ENCODE results near the gene DHRSX.
"Not testable (repeated sequence)": the region's sequence is repeated elsewhere in the genome, so short reads cannot be mapped to it uniquely, and the experiment has no call there.

Gene DHRSX

DNA sequence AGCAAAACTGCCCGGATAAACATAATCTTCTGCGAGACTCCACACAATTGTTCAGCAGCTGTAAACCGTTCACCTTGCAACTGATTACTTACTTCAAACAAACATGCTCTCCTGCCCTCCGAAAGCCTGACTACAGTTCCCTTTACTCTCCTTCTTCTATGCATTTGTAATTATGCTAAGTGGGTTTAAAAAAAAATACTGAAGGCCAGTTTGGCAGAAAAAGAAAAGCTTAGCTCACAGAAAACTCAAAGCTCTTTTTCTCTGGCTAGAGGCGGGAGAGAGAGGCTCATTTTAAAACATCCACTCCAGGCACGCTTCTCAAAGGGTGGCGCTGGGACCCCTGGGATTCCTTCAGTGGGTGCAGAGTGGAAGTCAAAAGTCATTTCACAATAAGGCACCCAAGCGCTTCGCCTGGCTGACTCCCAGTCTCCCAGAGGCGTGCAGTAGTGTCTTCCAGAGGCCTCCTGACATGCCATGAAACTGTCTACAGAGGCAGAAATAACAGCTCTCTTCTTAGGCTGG, 1.9 kb downstream of the DHRSX start:
- DNase-seq, result no peak

DNA sequence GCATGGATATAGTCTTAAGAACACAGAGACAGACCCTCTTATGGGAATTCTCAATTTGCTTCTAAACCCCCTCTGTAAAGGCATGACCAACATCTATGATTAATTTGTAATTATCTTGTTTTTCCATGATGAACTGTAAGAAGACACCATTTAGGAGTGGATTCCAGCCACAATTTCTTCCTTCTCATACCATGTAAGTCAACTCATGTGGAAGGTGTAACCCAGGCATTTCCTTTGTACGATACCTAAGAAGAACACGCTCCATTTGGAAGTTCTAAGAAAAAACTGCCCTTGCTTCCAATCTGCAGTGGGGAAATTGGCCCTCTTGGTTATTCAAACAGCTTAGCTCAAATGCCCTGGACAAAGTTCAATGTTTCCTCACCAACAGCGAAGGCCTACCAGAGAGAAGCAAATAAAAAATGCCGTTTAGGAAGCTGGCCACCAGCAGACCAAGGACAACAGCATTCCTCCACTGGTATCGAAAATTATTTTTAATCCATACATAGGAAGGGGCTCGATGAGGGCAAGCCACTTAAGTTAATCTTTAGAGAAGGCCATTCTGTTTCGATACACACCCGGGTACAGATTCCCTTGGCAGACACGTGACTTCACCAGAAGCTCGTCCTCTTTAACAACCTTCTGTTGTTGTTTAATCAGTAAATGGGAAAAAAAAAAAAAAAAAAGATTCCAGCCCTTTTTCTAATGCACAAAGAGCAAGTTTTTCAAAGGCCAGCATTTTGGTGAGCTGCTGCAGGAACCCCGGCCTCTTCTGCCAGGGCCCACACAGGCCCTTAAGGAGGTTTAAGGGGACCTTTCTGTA, 2.6 kb downstream of the DHRSX start:
- DNase-seq, result no peak

DNA sequence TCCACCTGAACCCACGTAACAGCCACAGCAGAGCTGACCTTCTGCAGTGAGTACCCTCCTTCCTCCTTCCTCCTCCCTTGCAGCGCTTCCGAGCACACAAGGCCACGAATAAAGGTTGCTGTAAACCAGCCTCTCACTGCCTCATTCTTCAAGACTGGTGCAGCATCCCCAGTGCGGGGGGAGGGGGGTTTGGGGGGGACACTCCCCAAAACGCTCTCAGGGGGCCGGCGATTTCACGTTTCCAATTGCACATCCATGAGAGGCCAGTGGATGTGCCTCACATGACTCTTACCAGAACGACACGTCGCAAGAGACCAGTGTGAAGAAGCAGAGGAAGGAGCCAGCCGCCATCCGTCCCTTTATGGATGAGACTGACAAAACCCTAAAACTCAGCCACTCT, 5.2 kb downstream of the DHRSX start:
- DNase-seq, result no peak

DNA sequence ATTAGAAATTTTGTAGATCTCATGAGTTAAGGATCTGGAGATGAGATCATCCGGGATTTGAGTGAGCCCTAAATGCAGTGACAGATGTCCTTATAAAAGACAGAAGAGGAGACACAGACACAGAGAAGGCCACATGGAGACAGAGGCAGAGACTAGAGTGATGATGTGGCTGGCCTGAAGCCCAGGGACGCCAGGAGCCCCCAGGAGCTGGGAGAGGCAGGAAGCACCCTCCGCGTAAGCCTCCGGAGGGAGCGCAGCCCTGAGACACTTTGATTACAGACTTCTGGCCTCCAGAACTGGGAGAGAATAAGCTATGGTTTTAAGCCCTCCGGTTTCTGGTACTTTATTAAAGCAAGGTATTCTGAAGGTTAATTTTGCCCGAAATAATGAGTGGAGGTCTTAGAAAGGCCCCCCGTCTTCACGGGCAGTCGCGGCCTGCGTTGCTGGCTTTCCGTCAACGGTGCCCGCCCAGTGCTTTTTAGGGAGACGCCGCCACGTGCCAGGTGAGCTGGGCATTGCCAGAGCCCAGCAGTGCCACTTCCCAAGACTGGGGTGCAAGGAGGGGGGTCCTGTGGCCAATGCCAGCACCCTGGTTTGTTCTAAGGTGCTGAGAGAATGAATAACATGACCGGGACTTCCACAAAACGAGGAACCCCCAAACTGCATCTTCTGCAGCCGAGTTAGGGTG, 8.1 kb downstream of the DHRSX start:
- no peak for DNase-seq

DNA sequence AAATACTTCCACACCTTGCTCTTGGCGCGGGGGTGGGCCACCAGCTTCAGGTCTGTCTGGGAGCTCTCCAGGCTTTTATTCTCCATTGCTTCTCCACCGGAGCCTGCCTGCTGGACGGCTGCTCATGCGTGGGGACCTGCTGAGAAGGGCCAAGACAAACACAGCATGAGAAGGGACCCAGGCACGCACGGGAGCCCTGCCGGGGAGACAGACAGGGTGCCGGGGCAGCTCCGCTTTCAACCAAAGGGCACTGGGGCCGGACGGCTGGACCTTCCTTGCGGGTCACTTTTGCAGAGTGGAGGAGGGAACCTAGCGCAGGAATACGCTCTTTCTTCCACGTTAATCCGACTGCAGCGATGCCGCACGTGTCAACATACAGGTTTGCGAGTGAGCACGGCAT, 10.1 kb downstream of the DHRSX start:
- no peak for DNase-seq

DNA sequence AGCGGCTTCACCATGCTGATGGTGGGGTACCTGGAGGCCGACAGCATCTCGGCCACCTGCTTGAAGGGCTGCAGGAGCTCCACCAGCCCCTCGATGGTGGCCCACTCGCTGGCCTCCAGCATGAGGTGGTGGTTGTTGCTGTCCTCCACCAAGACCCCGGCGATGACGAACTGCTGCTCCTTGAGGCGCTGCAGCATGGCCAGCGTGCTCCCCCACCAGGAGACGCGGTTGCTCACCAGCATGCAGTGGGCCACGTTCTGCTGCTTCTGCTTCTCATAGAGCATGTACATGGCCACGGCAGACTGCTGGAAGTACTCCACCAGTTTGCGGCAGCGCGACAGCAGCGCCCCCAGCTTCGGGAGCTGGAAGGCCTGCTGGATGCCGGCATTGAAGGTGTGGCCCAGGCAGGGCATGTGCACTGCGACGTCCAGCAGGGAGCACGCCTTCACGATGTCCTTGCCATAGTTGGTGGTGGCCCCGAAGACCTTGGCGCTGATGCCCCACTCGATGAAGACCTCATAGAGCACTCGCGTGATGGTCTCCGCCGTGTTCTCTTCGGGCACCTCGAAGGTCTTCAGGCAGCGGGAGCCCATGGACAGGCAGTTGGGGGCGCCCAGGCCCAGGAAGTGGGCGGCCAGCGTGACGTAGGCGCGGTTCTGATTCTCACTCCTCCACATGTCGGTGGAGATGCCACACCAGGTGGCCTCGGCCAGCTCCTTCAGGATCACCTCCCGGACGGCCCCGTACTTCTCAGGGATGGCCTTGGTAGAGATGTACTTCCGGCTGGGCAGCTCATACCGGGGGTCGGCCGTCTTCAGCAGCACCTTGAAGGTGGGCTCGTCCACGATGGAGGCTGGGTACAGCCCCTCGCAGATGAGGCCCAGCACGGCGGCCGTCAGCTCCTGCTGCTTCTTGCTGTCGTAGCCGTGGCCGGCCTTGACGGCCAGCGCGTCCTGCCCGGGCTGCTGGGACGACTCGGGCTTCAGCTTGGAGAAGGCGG, 11.0 kb downstream of the DHRSX start:
- DNase-seq, result no peak

DNA sequence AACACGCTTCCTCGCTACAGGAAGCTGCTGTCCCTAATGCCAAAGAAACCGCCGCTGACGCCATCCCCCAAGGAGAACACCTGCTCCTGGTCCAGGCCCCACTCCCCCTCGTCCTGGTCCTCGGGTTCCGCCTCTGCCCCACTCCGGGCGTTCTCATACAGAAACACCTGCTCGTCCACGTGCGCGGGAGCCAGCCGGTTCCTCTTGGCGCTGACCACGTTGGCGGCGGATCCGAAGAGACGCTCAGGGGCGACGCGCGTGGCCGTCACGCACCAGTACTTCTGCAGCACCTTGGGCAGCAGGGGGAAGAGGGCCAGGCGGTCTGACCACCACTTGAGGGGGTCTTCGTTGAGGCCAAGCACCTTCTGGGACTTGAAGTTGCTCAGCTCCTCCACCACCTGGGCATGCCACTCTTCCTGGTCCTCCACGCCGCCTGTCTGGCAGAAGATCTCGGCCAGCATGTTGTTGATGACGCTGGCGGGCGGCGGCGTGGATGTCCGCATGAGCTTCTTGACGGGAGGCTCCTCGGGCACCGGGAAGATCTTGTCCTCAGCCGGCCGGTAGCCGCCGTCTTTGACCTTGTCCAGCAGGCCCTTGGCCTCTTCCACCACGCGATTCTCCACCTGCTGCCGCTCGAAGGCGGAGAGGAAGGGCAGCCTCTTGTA, 12.0 kb downstream of the DHRSX start:
- DNase-seq, result no peak

DNA sequence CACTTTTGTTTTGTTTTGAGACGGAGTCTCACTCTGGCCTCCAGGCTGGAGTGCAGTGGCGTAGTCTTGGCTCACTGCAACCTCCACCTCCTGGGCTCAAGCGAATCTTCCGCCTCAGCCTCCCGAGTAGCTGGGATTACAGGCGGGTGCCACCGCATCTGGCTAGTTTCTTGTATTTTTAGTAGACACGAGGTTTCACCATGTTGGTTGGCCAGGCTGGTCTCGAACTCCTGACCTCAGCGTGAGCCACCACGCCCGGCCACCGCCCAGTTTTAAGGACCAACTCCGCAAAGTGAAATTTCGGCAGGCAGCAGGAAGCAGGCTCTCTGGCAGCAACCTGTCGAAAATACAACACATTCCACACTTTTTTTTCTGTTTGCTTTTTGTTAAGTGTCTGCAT, 13.4 kb downstream of the DHRSX start:
- no peak for DNase-seq

DNA sequence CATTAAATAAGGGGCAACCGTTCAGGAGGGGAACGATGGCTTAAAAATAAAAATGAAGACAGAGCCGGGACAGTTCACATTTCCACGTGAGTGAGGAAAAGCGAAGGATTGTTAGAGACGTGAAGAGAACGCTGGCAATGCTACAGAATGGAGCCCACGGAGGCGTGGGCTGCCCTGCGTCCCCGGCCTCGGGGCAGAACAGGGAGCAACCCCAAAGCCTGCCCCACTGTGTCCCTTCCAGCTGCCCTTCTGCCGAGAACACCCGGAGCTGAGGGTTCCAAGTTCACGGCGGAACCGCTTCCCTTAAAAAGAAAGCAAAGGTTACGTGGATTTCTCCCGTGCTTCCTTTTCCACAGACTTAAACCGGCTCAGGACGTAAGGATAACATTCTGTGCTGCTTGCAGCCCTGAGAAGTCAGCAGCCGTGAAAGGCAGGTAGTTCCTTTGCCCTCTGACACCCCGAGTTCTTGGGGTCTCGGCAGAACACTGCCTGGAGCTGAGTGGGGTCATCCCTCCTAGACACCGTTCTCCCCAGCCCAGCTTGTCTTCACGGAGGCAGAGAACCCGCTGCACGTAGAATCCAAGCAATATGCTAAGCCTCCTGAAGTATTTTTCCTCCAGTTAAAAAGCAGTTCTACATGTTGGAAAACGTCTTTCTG, 14.2 kb downstream of the DHRSX start:
- DNase-seq, result no peak

DNA sequence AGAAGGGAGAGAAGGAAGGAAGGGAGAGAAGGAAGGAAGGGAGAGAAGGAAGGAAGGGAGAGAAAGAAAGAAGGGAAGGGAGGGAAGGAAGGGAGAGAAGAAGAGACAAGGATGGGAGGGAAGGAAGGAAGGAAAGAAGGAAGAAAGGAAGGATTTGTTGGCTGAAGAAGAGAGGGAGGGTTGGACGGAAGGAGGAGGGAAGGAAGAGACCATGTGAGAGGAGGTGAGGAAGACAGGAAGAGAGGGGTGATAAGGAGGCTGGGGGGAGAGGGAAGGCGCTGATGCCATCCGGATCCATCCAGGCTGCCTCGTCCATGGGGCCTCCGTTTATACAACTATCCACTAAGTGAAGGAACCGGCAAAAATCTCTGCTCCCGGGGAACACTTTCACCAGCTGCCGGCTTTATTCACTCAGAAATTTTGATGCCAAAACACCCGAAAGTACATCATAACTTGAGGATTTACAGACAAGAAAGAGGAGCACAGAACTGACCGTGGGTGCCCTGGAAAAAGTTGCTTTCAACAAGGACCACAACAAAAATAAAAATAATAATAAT, 14.9 kb downstream of the DHRSX start:
- DNase-seq, result no peak

DNA sequence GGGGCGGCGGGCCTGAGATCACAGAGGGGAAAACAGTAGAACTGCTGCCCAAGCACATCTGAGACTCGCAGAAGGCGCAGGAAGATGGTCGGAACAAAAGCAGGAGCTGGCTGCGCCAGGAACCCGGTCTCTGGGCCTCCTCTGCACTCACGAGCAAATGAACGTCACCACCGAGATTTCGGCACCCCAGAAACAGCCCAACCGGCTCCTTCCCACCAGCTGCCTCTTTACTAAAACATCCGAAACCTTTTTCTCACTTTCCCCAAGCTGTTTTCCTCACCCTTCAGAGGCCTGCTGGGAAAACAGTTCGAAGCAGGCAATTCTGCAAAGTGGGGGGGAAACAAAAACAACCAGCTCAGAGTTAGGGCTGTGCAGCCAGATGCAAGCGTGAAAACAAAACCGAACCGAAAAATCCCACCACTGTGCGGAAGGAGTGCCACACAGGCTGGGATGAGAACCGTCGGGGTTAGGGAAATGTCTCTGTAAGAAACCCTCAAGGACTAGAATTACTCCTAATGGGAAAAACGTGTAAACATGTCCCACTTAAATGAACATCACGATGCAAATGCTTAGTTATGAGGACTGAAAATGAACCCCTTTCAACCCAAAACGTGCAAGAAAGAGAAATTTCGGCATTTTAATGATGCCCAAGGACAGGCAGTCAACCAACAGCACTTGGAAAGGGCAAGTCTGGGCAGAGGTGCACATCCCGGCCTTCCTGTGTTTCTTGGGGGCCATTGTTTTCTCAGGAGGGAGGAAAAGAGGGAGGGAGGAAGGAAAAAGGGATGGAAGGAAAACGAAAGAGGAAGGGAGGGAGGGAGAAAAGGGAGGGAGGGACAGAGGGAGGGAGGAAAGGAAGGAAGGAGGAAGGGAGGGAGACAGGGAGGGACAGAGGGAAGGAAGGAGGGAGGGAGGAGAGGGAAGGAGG, 15.8 kb downstream of the DHRSX start:
- no peak for DNase-seq

DNA sequence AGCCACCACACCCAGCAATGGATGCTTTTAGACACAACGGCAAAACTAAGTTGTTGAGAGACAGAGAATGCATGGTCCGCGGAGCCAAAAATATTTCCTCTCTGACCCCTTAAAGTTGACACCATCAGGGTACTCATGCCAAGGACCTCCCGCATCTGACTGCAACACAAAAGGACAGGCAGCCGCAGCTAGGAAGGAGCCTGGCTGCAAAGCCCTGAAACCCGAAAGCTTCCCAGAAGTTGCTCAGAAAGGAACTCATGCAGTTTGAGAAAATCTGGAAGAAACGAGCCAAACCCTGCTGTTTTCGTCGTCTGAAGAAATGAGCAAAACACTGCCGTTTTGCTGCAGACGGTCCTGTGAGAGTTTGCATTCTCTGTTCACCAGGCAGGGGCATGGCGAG, 16.5 kb downstream of the DHRSX start:
- DNase-seq, result no peak

DNA sequence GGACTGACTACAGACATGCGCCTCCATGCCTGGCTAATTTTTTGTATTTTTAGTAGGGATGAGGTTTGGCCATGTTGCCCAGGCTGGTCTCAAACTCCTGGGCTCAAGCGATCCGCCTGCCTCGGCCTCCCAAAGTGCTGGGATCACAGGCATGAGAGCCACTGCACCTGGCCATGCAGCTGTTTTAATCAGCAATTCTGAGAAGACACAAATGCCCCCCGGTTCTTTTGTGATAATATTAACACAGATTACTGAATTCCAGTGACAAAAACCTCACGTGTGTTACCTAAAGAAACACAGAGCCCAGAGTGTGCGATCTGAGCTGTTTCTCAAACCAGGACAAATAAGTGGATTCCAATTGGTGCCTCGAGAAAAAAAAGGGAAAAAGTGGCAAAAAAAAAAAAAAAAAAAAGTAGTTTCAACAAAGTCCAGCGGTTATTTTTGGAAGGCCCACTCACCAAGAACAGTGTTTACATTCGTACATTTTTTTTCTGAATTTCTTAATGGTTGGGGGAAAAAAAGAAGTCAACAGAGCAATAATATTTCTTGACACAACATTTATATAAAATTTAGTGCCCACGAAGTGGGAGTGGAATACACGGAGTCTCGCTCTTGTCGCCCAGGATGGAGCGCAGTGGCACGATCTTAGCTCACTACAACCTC, 17.2 kb downstream of the DHRSX start:
- DNase-seq, result no peak

DNA sequence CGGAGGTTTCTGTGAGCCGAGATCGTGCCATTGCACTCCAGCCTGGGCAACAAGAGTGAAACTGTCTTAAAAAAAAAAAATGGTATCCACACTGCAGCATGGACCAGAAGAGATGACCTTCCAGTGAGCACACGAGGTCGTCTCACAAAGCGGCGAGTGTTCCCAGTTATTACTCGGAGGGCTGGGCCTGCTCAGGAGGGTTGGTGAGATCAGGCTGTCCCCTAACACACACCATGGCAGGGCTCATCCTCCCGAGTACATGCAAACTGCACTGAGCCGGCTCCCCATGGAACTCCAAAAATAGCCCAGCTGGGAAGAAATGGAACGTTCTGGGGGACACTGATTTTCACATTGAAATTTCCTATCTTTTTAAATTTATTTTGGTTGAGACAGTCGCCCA, 19.2 kb downstream of the DHRSX start:
- DNase-seq, result not testable (repeated sequence)

DNA sequence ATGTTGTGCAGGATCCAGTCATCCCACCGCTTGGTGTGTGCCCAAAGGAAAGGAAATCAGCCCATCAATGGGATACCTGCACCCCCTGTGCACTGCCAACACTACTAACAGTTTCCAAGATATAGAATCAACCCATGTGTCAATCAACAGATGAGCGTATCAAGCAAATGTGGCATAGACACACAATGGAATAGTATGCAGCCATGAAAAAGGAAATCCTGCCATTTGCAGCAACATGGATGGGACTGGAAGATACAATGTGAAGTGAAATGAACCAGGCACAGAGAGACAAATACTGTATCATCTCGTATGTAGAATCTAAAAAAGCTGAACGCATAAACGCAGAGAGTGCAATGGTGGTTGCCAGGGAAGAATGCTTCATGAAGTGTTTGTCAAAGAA, 20.8 kb downstream of the DHRSX start:
- not testable (repeated sequence) for DNase-seq

DNA sequence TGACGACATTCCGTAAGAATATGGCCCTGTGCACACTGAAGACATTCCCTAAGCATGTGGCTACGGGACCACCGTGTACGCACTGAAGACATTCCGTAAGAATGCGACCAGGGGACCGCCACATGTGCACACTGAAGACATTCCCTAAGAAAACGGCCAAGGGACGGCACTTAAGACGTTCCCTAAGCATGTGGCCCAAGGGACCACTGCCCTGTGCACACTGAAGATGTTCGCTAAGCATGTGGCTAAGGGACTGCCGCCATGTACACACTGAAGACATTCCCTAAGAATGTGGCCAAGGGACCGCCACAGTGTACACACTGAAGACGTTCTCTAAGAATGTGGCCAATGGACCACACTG, 21.4 kb downstream of the DHRSX start:
- DNase-seq, result no peak

DNA sequence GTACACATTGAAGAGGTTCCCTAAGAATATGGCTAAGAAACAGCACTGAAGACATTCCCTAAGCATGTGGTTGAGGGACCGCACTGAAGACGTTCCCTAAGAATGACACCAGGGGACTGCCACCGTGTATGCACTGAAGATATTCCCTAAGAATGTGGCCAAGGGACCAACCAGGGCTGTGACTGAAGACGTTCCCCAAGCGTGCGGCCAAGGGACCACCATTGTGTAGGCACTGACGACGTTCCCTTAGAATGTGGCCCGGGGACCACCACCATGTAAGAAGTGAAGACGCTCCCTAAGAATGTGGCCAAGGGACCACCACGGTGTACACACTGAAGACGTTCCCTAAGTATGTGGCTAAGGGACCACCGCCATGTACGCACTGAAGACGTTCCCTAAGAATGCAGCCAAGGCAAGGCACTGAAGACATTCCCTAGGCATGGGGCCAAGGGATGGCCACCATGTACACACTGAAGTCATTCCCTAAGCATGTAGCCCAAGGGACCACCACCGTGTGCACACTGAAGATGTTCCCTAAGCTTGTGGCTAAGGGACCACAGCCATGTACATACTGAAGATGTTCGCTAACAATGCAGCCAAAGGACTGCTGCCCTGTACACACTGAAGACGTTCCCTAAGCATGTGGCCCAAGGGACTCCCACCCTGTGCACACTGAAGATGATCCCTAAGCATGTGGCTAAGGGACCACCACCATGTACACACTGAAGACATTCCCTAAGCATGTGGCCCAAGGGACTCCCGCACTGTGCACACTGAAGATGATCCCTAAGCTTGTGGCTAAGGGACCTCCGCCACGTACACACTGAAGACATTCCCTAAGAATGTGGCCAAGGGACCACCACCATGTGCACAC, 22.0 kb downstream of the DHRSX start:
- no peak for DNase-seq

All from nucleus accumbens (tissue), 56 donors.